Cardiac septum (tissue), 1 donor: ENCODE data around the gene VDR. TPM values are rescaled to one million over a fixed set of nuclear protein-coding genes. Genes with fewer than 3 reads are reported as not detected.
"Not testable (repeated sequence)": the region's sequence is repeated elsewhere in the genome, so short reads cannot be mapped to it uniquely, and the experiment has no call there.

Source experiments
- DNase-seq: peaks from one replicate; pipeline ENCODE4 v3.0.0-alpha.2; 2020; ENCODE audit warnings: low spot score
- intact Hi-C: fragments of 100-400 bp; cut with DNase I; formaldehyde crosslinking; loops from one replicate; pipeline ENCODE4 v1.14.0; 2022
- total RNA-seq: library from RNA; stranded (reverse); fragmentation: NEBNext Ultra II Directional; extraction: Animal tissue kit (Norgen Biotek cat#: 25700); gene quantifications from one replicate; pipeline ENCODE4 v1.2.1, GENCODE V29; 2021
- donor health status: DM: no; HTN: no; CAD: no.

Gene VDR
- total RNA-seq, 1 donor from 2014 or later = 1.3 TPM

- DNase-seq, intact Hi-C loops: not testable (repeated sequence)
These were observed 95.3 kb downstream of the VDR start for GRCh38 chr12:47809518-47809917.

- intact Hi-C loops = no loop called here
- no peak for DNase-seq
These were observed 96.0 kb downstream of the VDR start for GRCh38 chr12:47808574-47809365.

GRCh38 chr12:47808050-47808449, 96.7 kb downstream of the VDR start:
- intact Hi-C loops = no loop called here
- DNase-seq = peak; percentile 84

GRCh38 chr12:47807338-47807737, 97.5 kb downstream of the VDR start:
- intact Hi-C loops = no loop called here
- no peak for DNase-seq

GRCh38 chr12:47805417-47805816, 99.4 kb downstream of the VDR start:
- intact Hi-C loops = no loop called here
- DNase-seq = no peak

- DNase-seq = no peak
- intact Hi-C loops = no loop called here
These were observed 100.6 kb downstream of the VDR start for GRCh38 chr12:47804171-47804570.

GRCh38 chr12:47803191-47803875, 101.5 kb downstream of the VDR start:
- intact Hi-C loops = no loop called here
- no peak for DNase-seq

- intact Hi-C loops = no loop called here
- DNase-seq = no peak
These were observed 102.5 kb downstream of the VDR start for GRCh38 chr12:47802312-47802711.

- no peak for DNase-seq
- intact Hi-C loops = loop anchor here (2.0 kb wide), 1 partner anchor 17 kb away; the partner anchor contains the start of gene HDAC7
These were observed 102.9 kb downstream of the VDR start for GRCh38 chr12:47801904-47802246.

GRCh38 chr12:47801170-47801903, 103.5 kb downstream of the VDR start:
- intact Hi-C loops = loop anchor here (2.0 kb wide), 1 partner anchor 17 kb away; the partner anchor contains the start of gene HDAC7

GRCh38 chr12:47800582-47800981, 104.2 kb downstream of the VDR start:
- intact Hi-C loops = loop anchor here (2.0 kb wide), 1 partner anchor 18 kb away; the partner anchor contains the start of gene HDAC7
- DNase-seq = no peak

More at GRCh38 chr12:47801170-47801903, 103.5 kb downstream of the VDR start:
- DNase-seq = no peak

- DNase-seq = peak; percentile 88
- intact Hi-C loops = loop anchor here (2.0 kb wide), 1 partner anchor 37 kb away; no protein-coding TSS in a partner anchor
These were observed 105.3 kb downstream of the VDR start for GRCh38 chr12:47799357-47799955.

- intact Hi-C loops = loop anchor here (2.0 kb wide), 1 partner anchor 38 kb away; no protein-coding TSS in a partner anchor
- no peak for DNase-seq
These were observed 106.3 kb downstream of the VDR start for GRCh38 chr12:47798382-47798948.

GRCh38 chr12:47797441-47797840, 107.4 kb downstream of the VDR start:
- no peak for DNase-seq
- intact Hi-C loops = no loop called here

- intact Hi-C loops = no loop called here
These were observed 108.9 kb downstream of the VDR start for GRCh38 chr12:47795814-47796411.

GRCh38 chr12:47795121-47795813, 109.5 kb downstream of the VDR start:
- DNase-seq = no peak
- intact Hi-C loops = no loop called here

More at GRCh38 chr12:47795814-47796411, 108.9 kb downstream of the VDR start:
- DNase-seq = no peak

- intact Hi-C loops = no loop called here
- DNase-seq = no peak
These were observed 110.1 kb downstream of the VDR start for GRCh38 chr12:47794679-47795078.

GRCh38 chr12:47793015-47793681, 111.6 kb downstream of the VDR start:
- intact Hi-C loops = no loop called here

More at GRCh38 chr12:47793015-47793681, 111.6 kb downstream of the VDR start:
- DNase-seq = no peak
